SJCRH30 (cell line): ENCODE data around the gene LRBA. TPM values are rescaled to one million over a fixed set of nuclear protein-coding genes. Genes with fewer than 3 reads are reported as not detected.

ENCODE experiments used
- DNase-seq, 2 experiments: peaks; one replicate each; pipeline ENCODE4 v3.0.0-alpha.2; 2015 to 2020
- H3K27ac ChIP-seq: fragments of 250-450 bp; sonication (Bioruptor Pico); 2 replicates; pipeline ENCODE4 v1.5.1; 2020; ENCODE audit warnings: mild to moderate bottlenecking, moderate library complexity
- H3K27me3 ChIP-seq: fragments of 250-450 bp; sonication (Bioruptor Pico); 2 replicates; pipeline ENCODE4 v1.5.1; 2020; ENCODE audit warnings: mild to moderate bottlenecking, moderate library complexity
- H3K36me3 ChIP-seq: fragments of 250-450 bp; sonication (Bioruptor Pico); 2 replicates; pipeline ENCODE4 v1.5.1; 2020; ENCODE audit warnings: mild to moderate bottlenecking, moderate library complexity
- H3K4me1 ChIP-seq: fragments of 250-450 bp; sonication (Bioruptor Pico); 2 replicates; pipeline ENCODE4 v1.5.1; 2020; ENCODE audit warnings: mild to moderate bottlenecking, moderate library complexity
- H3K4me3 ChIP-seq: fragments of 250-450 bp; sonication (Bioruptor Pico); 2 replicates; pipeline ENCODE4 v1.5.1; 2020; ENCODE audit warnings: mild to moderate bottlenecking, moderate library complexity
- H3K9me3 ChIP-seq: fragments of 250-450 bp; sonication (Bioruptor Pico); replicated peaks from 2 replicates; pipeline ENCODE4 v1.5.1; 2020; ENCODE audit warnings: mild to moderate bottlenecking, moderate library complexity
- total RNA-seq: library from RNA; depleted of rRNA; stranded (reverse); fragments of >200 nt; shearing (Covaris generic); gene quantifications from 2 replicates; pipeline ENCODE4 v1.2.3, GENCODE V29; 2014

LRBA gene
- total RNA-seq, 1 experiment from 2014 or later: 25.9 TPM

GRCh38 chr4:150357829-150358228, 657.3 kb downstream of the LRBA start:
- H3K4me3 ChIP-seq: no peak overlapping the region
- no peaks in the 10 kb centered on the region for H3K4me1 ChIP-seq
- H3K27me3 ChIP-seq: no peaks in the 10 kb centered on the region
- H3K36me3 ChIP-seq: no peaks in the 10 kb centered on the region
- H3K27ac ChIP-seq: no peak overlapping the region
- DNase-seq: no peak
- no peaks in the 10 kb centered on the region for H3K9me3 ChIP-seq

GRCh38 chr4:150355858-150356455, 659.1 kb downstream of the LRBA start:
- Histone ChIP-seq H3K9me3 (no peaks in the 10 kb centered on the region), H3K27ac (no peak overlapping the region), H3K36me3 (no peaks in the 10 kb centered on the region), H3K4me3 (no peak overlapping the region), H3K27me3 (no peaks in the 10 kb centered on the region), H3K4me1 (no peaks in the 10 kb centered on the region)
- no peak for DNase-seq

GRCh38 chr4:150355418-150355817, 659.7 kb downstream of the LRBA start:
- Histone ChIP-seq H3K9me3 (no peaks in the 10 kb centered on the region), H3K36me3 (no peaks in the 10 kb centered on the region), H3K27ac (no peak overlapping the region), H3K27me3 (no peaks in the 10 kb centered on the region), H3K4me1 (no peaks in the 10 kb centered on the region), H3K4me3 (no peak overlapping the region)
- no peak for DNase-seq

- DNase-seq: no peak
- Histone ChIP-seq H3K27me3 (no peaks in the 10 kb centered on the region), H3K36me3 (no peaks in the 10 kb centered on the region), H3K4me1 (no peaks in the 10 kb centered on the region), H3K27ac (no peak overlapping the region), H3K9me3 (no peaks in the 10 kb centered on the region), H3K4me3 (no peak overlapping the region)
Measured at GRCh38 chr4:150354214-150354796, 660.8 kb downstream of the LRBA start.

- Histone ChIP-seq H3K36me3 (no peaks in the 10 kb centered on the region), H3K9me3 (no peaks in the 10 kb centered on the region), H3K4me3 (no peak overlapping the region), H3K27ac (no peak overlapping the region), H3K27me3 (no peaks in the 10 kb centered on the region), H3K4me1 (0 out of 2 replicates have a peak, but pooled peaks cover 4% of the 10 kb centered on the region)
- DNase-seq: no peak
Measured at GRCh38 chr4:150348079-150348478, 667.0 kb downstream of the LRBA start.

GRCh38 chr4:150345207-150345744, 669.8 kb downstream of the LRBA start:
- 0 out of 2 replicates have a peak, but pooled peaks cover 4% of the 10 kb centered on the region for H3K4me1 ChIP-seq
- no peak overlapping the region for H3K4me3 ChIP-seq
- no peaks in the 10 kb centered on the region for H3K36me3 ChIP-seq
- no peak for DNase-seq
- H3K27me3 ChIP-seq: no peaks in the 10 kb centered on the region
- H3K9me3 ChIP-seq: no peaks in the 10 kb centered on the region
- no peak overlapping the region for H3K27ac ChIP-seq

- no peaks in the 10 kb centered on the region for H3K27me3 ChIP-seq
- no peak overlapping the region for H3K4me3 ChIP-seq
- 0 out of 2 replicates have a peak, but pooled peaks cover 4% of the 10 kb centered on the region for H3K4me1 ChIP-seq
- no peaks in the 10 kb centered on the region for H3K36me3 ChIP-seq
- DNase-seq: no peak
- no peaks in the 10 kb centered on the region for H3K9me3 ChIP-seq
- H3K27ac ChIP-seq: no peak overlapping the region
Measured at GRCh38 chr4:150343796-150344195, 671.3 kb downstream of the LRBA start.

GRCh38 chr4:150342945-150343344, 672.1 kb downstream of the LRBA start:
- no peaks in the 10 kb centered on the region for H3K36me3 ChIP-seq
- H3K27me3 ChIP-seq: no peaks in the 10 kb centered on the region
- H3K4me1 ChIP-seq: 0 out of 2 replicates have a peak, but pooled peaks cover 2% of the 10 kb centered on the region
- H3K9me3 ChIP-seq: no peaks in the 10 kb centered on the region
- H3K27ac ChIP-seq: no peak overlapping the region
- H3K4me3 ChIP-seq: no peak overlapping the region
- no peak for DNase-seq

- DNase-seq: no peak
- H3K9me3 ChIP-seq: no peaks in the 10 kb centered on the region
- no peaks in the 10 kb centered on the region for H3K36me3 ChIP-seq
- no peaks in the 10 kb centered on the region for H3K4me1 ChIP-seq
- no peak overlapping the region for H3K4me3 ChIP-seq
- no peak overlapping the region for H3K27ac ChIP-seq
- no peaks in the 10 kb centered on the region for H3K27me3 ChIP-seq
Measured at GRCh38 chr4:150337734-150338133, 677.4 kb downstream of the LRBA start.

GRCh38 chr4:150336676-150337412, 678.2 kb downstream of the LRBA start:
- H3K9me3 ChIP-seq: no peaks in the 10 kb centered on the region
- DNase-seq: no peak
- no peaks in the 10 kb centered on the region for H3K36me3 ChIP-seq
- H3K4me3 ChIP-seq: no peak overlapping the region
- H3K27ac ChIP-seq: no peak overlapping the region
- H3K4me1 ChIP-seq: no peaks in the 10 kb centered on the region
- H3K27me3 ChIP-seq: no peaks in the 10 kb centered on the region

- Histone ChIP-seq H3K4me3 (no peak overlapping the region), H3K27ac (no peak overlapping the region), H3K9me3 (no peaks in the 10 kb centered on the region), H3K36me3 (no peaks in the 10 kb centered on the region), H3K27me3 (no peaks in the 10 kb centered on the region), H3K4me1 (no peaks in the 10 kb centered on the region)
- no peak for DNase-seq
Measured at GRCh38 chr4:150332961-150333360, 682.1 kb downstream of the LRBA start.

- Histone ChIP-seq H3K9me3 (no peaks in the 10 kb centered on the region), H3K4me1 (no peaks in the 10 kb centered on the region), H3K27me3 (no peaks in the 10 kb centered on the region), H3K36me3 (no peaks in the 10 kb centered on the region), H3K27ac (no peak overlapping the region), H3K4me3 (no peak overlapping the region)
- no peak for DNase-seq
Measured at GRCh38 chr4:150332086-150332485, 683.0 kb downstream of the LRBA start.

GRCh38 chr4:150329373-150329772, 685.7 kb downstream of the LRBA start:
- Histone ChIP-seq H3K27ac (no peak overlapping the region), H3K4me3 (no peak overlapping the region), H3K36me3 (no peaks in the 10 kb centered on the region), H3K4me1 (peaks cover 4% of the 10 kb centered on the region), H3K27me3 (no peaks in the 10 kb centered on the region), H3K9me3 (no peaks in the 10 kb centered on the region)
- no peak for DNase-seq

- H3K4me1 ChIP-seq: peaks cover 7% of the 10 kb centered on the region
- no peaks in the 10 kb centered on the region for H3K27me3 ChIP-seq
- no peak for DNase-seq
- no peaks in the 10 kb centered on the region for H3K9me3 ChIP-seq
- H3K36me3 ChIP-seq: no peaks in the 10 kb centered on the region
- H3K4me3 ChIP-seq: no peak overlapping the region
- no peak overlapping the region for H3K27ac ChIP-seq
Measured at GRCh38 chr4:150328496-150328895, 686.6 kb downstream of the LRBA start.

- no peak overlapping the region for H3K4me3 ChIP-seq
- H3K27me3 ChIP-seq: no peaks in the 10 kb centered on the region
- no peak overlapping the region for H3K27ac ChIP-seq
- no peaks in the 10 kb centered on the region for H3K9me3 ChIP-seq
- peaks cover 13% of the 10 kb centered on the region for H3K4me1 ChIP-seq
- no peak for DNase-seq
- H3K36me3 ChIP-seq: no peaks in the 10 kb centered on the region
Measured at GRCh38 chr4:150327262-150327780, 687.8 kb downstream of the LRBA start.
